ENCODE results near the gene MTA1. TPM values are rescaled to one million over a fixed set of nuclear protein-coding genes. Genes with fewer than 3 reads are reported as not detected.

The MTA1 gene
- polyA plus RNA-seq, 1 of the 3 experiments (the other 2 are of a cell fraction): 96.3 TPM

GRCh38 chr14:105411985-105412770, 7.4 kb upstream of the MTA1 start:
- H3K9ac ChIP-seq: no peak overlapping the region
- no peak overlapping the region for H2AFZ ChIP-seq (ENCODE audit: low read depth)
- H3K79me2 ChIP-seq (ENCODE audit: insufficient read depth): no peaks in the 10 kb centered on the region
- H3K9me2 ChIP-seq: no peaks in the 10 kb centered on the region
- WGBS (ENCODE audit: low lambda C conversion rate): 84% methylated on average over 11 of the region's 17 CpGs
- no peaks in the 10 kb centered on the region for H4K20me1 ChIP-seq (ENCODE audit: insufficient read depth)
- no peaks in the 10 kb centered on the region for H3K27me3 ChIP-seq (ENCODE audit: insufficient read depth)
- no peaks in the 10 kb centered on the region for H3K36me3 ChIP-seq (replicated peaks in 1 of 2; ENCODE audit: control insufficient read depth in 1 of 2, insufficient read depth in 2 of 2, low read length in 1 of 2)
- CTCF ChIA-PET: interaction anchor here (1.3 to 4.1 kb wide), 4 partner anchors 8 to 78 kb away, joined by 3 to 18 read pairs (median 10); no protein-coding TSS in a partner anchor
- H3K27ac ChIP-seq (ENCODE audit: low read depth in 2 of 2, low read length in 1 of 2): no peak overlapping the region
- TF ChIP-seq, protein P1, sequence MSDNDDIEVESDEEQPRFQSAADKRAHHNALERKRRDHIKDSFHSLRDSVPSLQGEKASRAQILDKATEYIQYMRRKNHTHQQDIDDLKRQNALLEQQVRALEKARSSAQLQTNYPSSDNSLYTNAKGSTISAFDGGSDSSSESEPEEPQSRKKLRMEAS (IDR thresholded peaks at IDR 0.05; ENCODE audit: low read depth): no peak
- TF ChIP-seq GABPA (IDR thresholded peaks at IDR 0.05; ENCODE audit: low read depth): no peak
- DNase-seq: peak; percentile 48
- POLR2A ChIA-PET: interaction anchor here (1.1 to 2.0 kb wide), 2 partner anchors 9 to 13 kb away, joined by 3 to 8 read pairs; partner anchors contain the start of gene TEX22
- H3K4me1 ChIP-seq (ENCODE audit: control insufficient read depth in 1 of 2, insufficient read depth in 2 of 2, low read depth in 1 of 2, low read length in 1 of 2): peaks cover 0 to 18% of the 10 kb centered on the region in 2 experiments; a peak in 1 of 4 replicates
- H3K9me3 ChIP-seq: no peaks in the 10 kb centered on the region
- H3K4me2 ChIP-seq: no peak overlapping the region
- peaks cover 13% of the 10 kb centered on the region for H3F3A ChIP-seq (replicated peaks; ENCODE audit: insufficient read depth)
- no peak overlapping the region for H3K4me3 ChIP-seq (ENCODE audit: low read depth in 2 of 2, low read length in 1 of 2)

DNA sequence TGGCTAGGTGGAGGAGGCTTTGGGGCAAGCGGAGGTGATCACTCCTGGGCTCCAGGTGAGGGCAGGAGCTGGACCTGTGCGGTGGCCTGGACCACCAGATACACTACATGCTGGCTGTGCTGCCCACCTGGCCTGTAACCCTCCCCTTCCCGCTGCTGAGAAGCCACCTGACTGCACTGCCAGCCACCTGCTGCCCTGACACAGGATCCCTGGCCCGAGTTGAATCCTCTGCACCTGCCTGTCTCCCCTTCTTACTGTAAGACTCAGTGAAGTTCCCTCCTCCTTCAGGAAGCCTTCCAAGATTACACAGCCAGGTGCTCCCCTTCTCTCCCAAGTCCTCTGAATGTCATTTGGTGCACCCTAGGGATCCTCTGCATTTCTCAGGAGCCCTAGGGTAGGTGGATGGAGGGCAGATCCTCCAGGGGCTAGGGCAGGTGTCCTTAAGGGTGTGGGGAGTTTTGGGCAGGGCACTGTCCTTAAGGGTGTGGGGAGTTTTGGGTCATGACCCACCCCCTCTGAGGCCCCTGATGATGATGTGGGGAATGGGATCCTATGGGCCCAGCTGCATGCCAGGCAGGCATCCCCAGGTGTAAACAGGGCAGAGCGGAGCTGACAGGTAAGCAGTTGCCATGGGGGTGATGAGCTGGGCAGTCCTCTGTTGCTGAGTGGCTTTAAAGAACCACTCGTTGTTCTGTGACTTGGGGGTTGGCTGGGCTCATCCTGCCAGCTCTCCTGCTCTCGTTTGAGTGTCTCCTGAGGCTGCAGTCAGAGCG, 6.7 kb upstream of the MTA1 start:
- Histone ChIP-seq H3K9me3 (no peaks in the 10 kb centered on the region), H4K20me1 (ENCODE audit: insufficient read depth) (no peaks in the 10 kb centered on the region), H3K27ac (ENCODE audit: low read depth in 2 of 2, low read length in 1 of 2) (no peak overlapping the region), H3K27me3 (ENCODE audit: insufficient read depth) (no peaks in the 10 kb centered on the region), H3K4me3 (ENCODE audit: low read depth in 2 of 2, low read length in 1 of 2) (no peak overlapping the region), H3K36me3 (replicated peaks in 1 of 2; ENCODE audit: control insufficient read depth in 1 of 2, insufficient read depth in 2 of 2, low read length in 1 of 2) (no peaks in the 10 kb centered on the region), H2AFZ (ENCODE audit: low read depth) (no peak overlapping the region), H3K9me2 (no peaks in the 10 kb centered on the region), H3K4me2 (no peak overlapping the region), H3F3A (replicated peaks; ENCODE audit: insufficient read depth) (peaks cover 13% of the 10 kb centered on the region), H3K4me1 (ENCODE audit: control insufficient read depth in 1 of 2, insufficient read depth in 2 of 2, low read depth in 1 of 2, low read length in 1 of 2) (peaks cover 0 to 18% of the 10 kb centered on the region in 2 experiments; a peak in 1 of 4 replicates), H3K79me2 (ENCODE audit: insufficient read depth) (no peaks in the 10 kb centered on the region), H3K9ac (no peak overlapping the region)
- ChIA-PET CTCF (interaction anchor here (0.8 to 4.1 kb wide), 6 partner anchors 9 to 125 kb away, joined by 3 to 18 read pairs (median 4); no protein-coding TSS in a partner anchor), POLR2A (interaction anchor here (0.6 kb wide), 1 partner anchor 42 kb away, joined by 4 read pairs; no protein-coding TSS in a partner anchor)
- 52% methylated on average over 3 of the region's 8 CpGs for WGBS (ENCODE audit: low lambda C conversion rate)
- TF ChIP-seq JUND (IDR thresholded peaks at IDR 0.05) (no peak), FOSL2 (IDR thresholded peaks at IDR 0.05; ENCODE audit: borderline replicate concordance, low read depth) (no peak), RFX5 (IDR thresholded peaks at IDR 0.05; ENCODE audit: low read length) (no peak), RAD21 (IDR thresholded peaks at IDR 0.05; ENCODE audit: low read length) (no peak), REST (IDR thresholded peaks at IDR 0.05; ENCODE audit: low read depth, low read length) (no peak), POLR2AphosphoS5 (IDR thresholded peaks at IDR 0.05; ENCODE audit: low read depth, low read length) (no peak), GABPA (IDR thresholded peaks at IDR 0.05; ENCODE audit: low read depth) (no peak), TCF12 (IDR thresholded peaks at IDR 0.05) (no peak), RCOR1 (IDR thresholded peaks at IDR 0.05; ENCODE audit: low read length) (no peak), MEF2A (IDR thresholded peaks at IDR 0.05; ENCODE audit: borderline replicate concordance, low read depth) (no peak), FOXM1 (IDR thresholded peaks at IDR 0.05; ENCODE audit: low read depth) (no peak), MXI1 (IDR thresholded peaks at IDR 0.05; ENCODE audit: low read depth, low read length) (no peak), NRF1 (IDR thresholded peaks at IDR 0.05; ENCODE audit: low read depth, low read length) (no peak)
- TF ChIP-seq, protein P2, sequence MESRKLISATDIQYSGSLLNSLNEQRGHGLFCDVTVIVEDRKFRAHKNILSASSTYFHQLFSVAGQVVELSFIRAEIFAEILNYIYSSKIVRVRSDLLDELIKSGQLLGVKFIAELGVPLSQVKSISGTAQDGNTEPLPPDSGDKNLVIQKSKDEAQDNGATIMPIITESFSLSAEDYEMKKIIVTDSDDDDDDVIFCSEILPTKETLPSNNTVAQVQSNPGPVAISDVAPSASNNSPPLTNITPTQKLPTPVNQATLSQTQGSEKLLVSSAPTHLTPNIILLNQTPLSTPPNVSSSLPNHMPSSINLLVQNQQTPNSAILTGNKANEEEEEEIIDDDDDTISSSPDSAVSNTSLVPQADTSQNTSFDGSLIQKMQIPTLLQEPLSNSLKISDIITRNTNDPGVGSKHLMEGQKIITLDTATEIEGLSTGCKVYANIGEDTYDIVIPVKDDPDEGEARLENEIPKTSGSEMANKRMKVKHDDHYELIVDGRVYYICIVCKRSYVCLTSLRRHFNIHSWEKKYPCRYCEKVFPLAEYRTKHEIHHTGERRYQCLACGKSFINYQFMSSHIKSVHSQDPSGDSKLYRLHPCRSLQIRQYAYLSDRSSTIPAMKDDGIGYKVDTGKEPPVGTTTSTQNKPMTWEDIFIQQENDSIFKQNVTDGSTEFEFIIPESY (IDR thresholded peaks at IDR 0.05; ENCODE audit: borderline replicate concordance, low read depth): no peak
- TF ChIP-seq, protein P3, sequence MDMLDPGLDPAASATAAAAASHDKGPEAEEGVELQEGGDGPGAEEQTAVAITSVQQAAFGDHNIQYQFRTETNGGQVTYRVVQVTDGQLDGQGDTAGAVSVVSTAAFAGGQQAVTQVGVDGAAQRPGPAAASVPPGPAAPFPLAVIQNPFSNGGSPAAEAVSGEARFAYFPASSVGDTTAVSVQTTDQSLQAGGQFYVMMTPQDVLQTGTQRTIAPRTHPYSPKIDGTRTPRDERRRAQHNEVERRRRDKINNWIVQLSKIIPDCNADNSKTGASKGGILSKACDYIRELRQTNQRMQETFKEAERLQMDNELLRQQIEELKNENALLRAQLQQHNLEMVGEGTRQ (IDR thresholded peaks at IDR 0.05; ENCODE audit: borderline replicate concordance, low read depth, low read length): no peak
- no peak for DNase-seq
